ENCODE results near the gene GCA.

GCA gene, protein sequence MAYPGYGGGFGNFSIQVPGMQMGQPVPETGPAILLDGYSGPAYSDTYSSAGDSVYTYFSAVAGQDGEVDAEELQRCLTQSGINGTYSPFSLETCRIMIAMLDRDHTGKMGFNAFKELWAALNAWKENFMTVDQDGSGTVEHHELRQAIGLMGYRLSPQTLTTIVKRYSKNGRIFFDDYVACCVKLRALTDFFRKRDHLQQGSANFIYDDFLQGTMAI

DNA sequence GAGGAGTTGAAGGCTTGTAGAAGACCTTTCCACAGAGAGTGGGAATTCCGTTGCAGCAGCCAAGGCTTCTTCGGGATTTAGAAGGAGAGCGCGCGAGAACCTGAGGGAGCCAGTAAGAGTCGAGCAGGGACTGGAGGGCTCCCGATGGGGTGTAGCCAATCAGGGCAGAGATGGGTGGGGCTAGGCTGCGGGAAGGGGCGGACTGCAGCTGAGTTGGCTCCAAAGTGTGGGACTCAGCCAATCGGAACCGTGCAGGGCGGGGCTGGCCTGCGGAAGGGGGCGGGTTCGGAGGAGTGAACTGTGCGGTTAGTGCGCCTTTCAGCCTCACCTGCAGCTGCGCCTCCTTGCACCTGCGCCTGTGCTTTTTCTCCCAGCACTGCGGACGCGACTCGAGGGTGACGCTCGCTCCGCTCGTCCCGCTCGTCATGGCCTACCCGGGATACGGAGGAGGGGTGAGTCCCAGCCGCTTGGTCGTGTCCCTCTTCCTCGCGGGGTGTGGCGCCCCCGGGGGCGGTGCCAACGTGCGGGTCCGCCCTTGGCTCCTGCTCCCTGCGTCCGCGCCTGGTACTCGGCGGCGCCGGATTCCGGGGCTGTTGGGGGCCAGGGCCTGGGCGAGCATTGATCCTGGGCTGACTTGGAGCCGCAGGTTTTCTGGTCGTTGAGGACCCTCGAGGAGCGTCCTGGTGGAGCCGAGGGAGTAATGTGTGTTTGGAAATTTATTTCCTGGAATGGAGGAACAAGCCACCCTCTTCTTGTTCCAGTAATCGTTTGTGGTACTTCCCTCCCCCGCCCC is at the start of gene GCA:
Gene GCA (plus strand): TSS at position 309 of the 793 bp plus-strand sequence. CDS start 117 bp downstream, at position 426.
- peak; percentile 96 for DNase-seq (ENCODE audit: low read depth in 2 of 2)

- DNase-seq (ENCODE audit: low read depth in 2 of 2) = no peak
Measured at GRCh38 chr2:162295009-162295408, 48.9 kb upstream of the GCA start.

DNA sequence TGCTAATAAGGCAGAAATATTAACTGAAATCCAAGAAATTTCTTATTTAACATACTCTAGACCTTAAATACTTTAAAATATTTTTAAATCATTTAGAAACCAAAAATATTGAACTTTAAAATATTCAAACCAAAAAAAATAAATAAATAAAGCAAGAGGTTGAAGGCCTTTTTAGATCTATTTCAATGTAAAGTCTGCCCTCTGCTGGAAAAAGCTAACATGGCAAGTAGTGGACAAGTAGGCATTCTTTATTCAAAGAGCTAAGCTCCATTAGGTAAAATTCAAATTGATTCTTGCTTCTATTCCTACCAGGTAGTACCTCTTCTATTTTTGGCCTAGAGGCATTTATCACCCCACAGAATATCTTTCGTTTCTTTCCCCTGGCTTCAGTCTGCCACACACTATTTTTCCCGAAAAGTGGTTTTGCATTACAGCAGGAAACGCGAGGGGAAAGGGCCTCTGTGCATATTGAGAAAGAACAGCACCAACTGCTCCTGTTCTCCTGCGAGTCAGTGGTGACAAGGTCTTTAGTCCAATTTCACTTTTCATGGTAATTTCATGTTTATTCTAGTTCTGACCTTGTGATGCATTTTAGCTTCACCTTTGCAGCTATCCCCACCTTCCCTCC is 45.9 kb upstream of the GCA start:
- peak in 1 of 2 donors; percentile 15 for DNase-seq (ENCODE audit: low read depth in 2 of 2)

DNA sequence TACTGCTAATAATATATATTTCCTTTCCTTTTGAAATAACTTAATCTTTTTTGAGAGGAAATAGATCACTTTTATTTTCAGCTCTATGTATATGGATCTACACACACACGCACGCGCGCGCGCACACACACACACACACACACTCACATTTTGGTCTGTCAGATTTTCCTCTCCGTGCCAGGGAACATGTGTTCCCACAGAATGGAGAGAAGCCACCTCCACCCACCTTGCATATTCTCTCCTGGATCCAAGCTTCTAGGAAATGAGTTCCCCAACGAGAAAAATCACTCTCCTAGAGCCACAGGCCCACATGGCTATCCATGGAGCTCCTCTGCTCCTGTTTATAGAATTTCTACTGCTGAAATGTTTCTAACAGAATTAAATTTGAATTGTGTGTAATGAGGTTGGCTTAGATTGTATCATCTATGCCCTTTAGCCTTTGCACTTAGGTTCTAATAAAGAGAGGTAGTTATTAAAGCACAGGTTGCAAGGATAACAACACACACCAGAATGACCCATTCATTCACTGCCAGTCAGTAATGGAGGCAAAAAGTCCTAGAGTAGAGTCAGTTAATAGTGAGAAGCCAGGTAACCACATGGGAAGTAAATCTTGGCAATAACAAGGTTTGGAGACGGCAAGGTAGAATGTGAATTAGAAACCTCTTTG is 45.1 kb upstream of the GCA start:
- no peak for DNase-seq (ENCODE audit: low read depth in 2 of 2)

GRCh38 chr2:162300266-162300665 is 43.7 kb upstream of the GCA start:
- DNase-seq (ENCODE audit: low read depth in 2 of 2) = no peak

DNA sequence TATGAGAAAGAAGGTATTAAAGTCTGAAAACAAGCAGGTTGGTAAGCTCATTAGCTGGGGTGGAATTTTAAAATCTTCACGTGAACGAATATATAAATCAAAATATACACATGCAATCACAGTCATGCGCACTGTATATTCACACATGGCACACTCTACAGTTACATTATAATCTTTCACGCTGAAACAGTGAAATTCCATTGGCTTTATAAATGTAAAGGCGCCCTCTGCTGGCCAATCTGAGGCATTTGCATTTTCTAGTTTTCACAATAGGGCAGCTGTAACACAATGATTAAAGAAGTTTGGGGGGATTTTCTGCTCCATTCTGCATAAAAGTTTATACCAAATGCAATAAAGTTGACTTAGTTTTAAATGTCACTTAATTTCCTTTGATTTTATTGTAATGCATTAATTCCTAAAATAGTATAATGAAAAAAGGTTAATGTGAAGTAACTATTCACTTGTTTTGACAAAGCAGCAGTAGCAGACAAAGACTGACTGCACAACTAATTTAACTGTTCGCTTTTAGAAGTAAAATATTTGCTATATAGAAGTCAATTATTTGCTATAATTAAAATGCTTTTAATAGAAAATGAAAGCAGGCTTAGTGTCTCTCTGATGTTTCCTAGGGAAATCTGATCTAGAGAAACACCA is 42.7 kb upstream of the GCA start:
- DNase-seq (ENCODE audit: low read depth in 2 of 2) = peak; percentile 24 to 30

DNA sequence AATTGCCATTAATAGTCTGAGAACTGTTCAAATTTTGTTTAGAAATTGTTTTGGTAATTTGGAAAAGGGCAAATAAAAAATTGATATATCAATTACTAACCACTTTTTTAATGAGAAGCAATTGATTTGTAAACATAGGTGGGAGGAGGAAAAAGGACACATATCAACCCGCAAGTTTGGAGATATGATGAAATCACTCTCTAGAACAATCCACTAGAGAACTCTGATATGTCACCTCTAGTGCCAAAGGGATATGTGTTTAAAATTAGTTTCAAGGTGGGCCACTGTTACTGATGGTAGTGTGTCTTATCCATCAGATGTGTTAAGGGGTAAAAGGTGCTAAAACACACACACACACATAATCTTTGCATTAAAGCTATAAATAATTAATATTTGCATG is 42.1 kb upstream of the GCA start:
- no peak for DNase-seq (ENCODE audit: low read depth in 2 of 2)

GRCh38 chr2:162305901-162306300 is 38.0 kb upstream of the GCA start:
- DNase-seq (ENCODE audit: low read depth in 2 of 2) = no peak

- DNase-seq (ENCODE audit: low read depth in 2 of 2) = no peak
Measured at GRCh38 chr2:162308747-162309503, 35.0 kb upstream of the GCA start.

DNA sequence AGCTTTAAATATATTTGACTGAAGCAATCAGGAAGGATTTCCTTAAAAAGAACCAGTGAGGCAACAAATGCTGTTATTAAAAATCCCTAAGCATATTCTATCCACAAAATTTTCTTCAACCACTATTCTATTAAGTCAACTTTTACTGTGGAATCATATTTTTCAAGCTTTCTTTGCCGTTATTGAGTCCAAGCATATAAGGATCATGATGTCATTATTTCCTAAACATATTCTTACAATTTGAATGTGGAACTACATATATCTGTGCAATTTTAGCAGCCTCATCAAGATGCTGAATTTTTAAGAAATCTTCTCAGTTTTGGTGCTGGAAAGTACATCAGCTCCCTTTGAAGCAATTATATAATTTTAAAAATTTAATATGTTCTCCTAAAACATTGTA is 31.1 kb upstream of the GCA start:
- no peak for DNase-seq (ENCODE audit: low read depth in 2 of 2)

DNA sequence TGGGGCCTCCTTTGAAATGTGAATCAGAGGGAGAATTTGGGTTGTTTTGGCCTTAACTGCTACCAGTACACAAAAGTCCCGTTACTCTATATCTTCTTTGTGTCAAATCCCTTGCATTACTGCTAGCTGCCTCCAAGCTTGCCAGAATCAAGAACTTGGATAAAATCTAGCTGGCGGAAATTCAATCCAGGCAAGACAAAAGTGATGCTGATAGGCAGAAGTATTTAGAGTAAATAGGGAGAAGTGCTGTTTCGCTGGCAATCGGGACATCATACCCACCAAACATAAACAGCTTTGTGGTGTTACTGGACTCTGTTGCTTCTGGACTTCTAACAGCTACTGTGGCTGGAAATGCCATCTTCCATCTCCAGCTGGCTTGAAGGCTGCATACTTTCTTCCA is 28.0 kb upstream of the GCA start:
- DNase-seq (ENCODE audit: low read depth in 2 of 2) = no peak

- DNase-seq (ENCODE audit: low read depth in 2 of 2) = no peak
Measured at GRCh38 chr2:162316590-162316989, 27.3 kb upstream of the GCA start.

GRCh38 chr2:162317058-162317742 is 26.7 kb upstream of the GCA start:
- DNase-seq (ENCODE audit: low read depth in 2 of 2) = no peak

DNA sequence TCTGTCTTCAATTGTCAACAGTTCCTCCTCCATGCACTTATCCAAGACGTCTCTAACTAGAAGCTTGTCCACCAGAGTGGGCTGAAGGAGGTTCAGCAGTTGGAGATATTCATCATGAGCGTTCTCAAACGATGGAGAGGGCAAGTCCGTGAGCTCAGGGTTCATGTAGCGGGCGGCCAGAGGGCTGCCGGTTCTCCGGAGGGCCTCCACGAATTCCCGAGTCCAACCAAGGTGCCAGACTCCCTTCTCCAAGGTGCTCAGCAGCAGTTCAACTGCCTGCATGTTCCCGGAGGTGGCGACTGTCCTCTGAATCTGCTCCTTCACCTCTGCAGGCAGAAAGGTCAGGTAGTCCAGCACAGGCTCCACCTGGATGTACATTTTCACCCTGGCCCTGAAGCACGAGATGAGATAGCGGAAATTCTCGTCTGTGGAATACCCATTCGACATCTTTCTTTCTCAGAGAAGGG is 26.0 kb upstream of the GCA start:
- no peak for DNase-seq (ENCODE audit: low read depth in 2 of 2)

GRCh38 chr2:162318328-162319180 is 25.4 kb upstream of the GCA start, which contains the start of gene IFIH1:
Gene IFIH1 (minus strand): TSS chr2:162318684. CDS start chr2:162318307, 377 bp downstream.
- peak; percentile 36 to 40 for DNase-seq (ENCODE audit: low read depth in 2 of 2)

GRCh38 chr2:162320864-162321517 is 22.9 kb upstream of the GCA start:
- DNase-seq (ENCODE audit: low read depth in 2 of 2) = no peak

GRCh38 chr2:162324953-162325352 is 19.0 kb upstream of the GCA start:
- DNase-seq (ENCODE audit: low read depth in 2 of 2) = no peak

DNA sequence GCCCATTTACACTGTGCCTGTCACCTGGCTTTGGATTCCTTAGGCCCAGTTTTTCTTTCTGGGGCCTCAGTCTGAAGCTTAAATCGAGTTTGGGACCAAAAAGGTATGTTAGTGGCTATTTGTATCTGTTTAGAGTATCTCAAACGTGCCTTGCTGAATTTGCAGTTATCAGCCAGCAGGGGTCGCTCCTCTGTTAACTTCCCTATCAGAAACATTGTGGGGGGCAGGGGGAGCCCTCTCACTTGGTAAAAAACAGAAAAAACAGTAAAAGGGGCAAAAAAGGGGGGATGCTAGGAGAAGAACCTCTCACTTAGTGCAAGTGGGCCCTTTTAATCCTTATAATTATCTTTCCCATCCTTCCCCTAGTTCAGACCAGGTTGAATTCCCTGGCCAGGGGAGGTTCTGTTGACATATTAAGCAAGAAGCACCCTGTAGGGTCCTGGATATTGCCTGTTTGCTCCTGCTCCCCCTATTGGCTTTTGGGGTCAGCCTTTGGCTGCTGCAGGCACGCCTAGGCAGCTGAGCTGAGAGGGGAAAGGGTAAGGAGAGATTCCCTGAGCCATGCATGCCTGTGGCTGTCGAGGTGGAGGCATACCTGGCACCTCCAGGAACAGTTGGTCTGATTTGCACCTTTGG is 16.7 kb upstream of the GCA start:
- no peak for DNase-seq (ENCODE audit: low read depth in 2 of 2)
